Kidney epithelial cell (primary cell): ENCODE results near the gene KCTD16. TPM values are rescaled to one million over a fixed set of nuclear protein-coding genes. Genes with fewer than 3 reads are reported as not detected.

Experiments used
- DNase-seq: peaks from one replicate; pipeline ENCODE4 v3.0.0-alpha.2; 2010; ENCODE audit warnings: low read depth
- H3K27me3 ChIP-seq: 2 replicates; pipeline ENCODE4 v1.6.0; 2011; ENCODE audit warnings: low read length; ENCODE audit not compliant: control insufficient read depth, insufficient read depth
- H3K36me3 ChIP-seq: 2 replicates; pipeline ENCODE4 v1.5.1; 2011; ENCODE audit warnings: low read length; ENCODE audit not compliant: control insufficient read depth, insufficient read depth
- H3K4me3 ChIP-seq: 2 replicates; pipeline ENCODE4 v1.5.1; 2011; ENCODE audit warnings: low read depth, mild to moderate bottlenecking, control low read depth, low read length
- total RNA-seq: library from RNA; depleted of rRNA; stranded (reverse); fragments of >200 nt; gene quantifications from 2 replicates; pipeline ENCODE4 v1.2.3, GENCODE V29; 2015
- TF ChIP-seq, protein P1 (sequence below): IDR thresholded peaks from 2 replicates; pipeline ENCODE4 v1.5.1; 2011; ENCODE audit warnings: mild to moderate bottlenecking, moderate library complexity, low read length, control low read depth, inconsistent platforms; ENCODE audit not compliant: insufficient read depth, poor library complexity, severe bottlenecking

The KCTD16 gene
- total RNA-seq, 1 donor from 2014 or later, result 1.4 TPM

GRCh38 chr5:144416196-144416595 lies 245.5 kb downstream of the KCTD16 start:
- TF ChIP-seq, protein P1, sequence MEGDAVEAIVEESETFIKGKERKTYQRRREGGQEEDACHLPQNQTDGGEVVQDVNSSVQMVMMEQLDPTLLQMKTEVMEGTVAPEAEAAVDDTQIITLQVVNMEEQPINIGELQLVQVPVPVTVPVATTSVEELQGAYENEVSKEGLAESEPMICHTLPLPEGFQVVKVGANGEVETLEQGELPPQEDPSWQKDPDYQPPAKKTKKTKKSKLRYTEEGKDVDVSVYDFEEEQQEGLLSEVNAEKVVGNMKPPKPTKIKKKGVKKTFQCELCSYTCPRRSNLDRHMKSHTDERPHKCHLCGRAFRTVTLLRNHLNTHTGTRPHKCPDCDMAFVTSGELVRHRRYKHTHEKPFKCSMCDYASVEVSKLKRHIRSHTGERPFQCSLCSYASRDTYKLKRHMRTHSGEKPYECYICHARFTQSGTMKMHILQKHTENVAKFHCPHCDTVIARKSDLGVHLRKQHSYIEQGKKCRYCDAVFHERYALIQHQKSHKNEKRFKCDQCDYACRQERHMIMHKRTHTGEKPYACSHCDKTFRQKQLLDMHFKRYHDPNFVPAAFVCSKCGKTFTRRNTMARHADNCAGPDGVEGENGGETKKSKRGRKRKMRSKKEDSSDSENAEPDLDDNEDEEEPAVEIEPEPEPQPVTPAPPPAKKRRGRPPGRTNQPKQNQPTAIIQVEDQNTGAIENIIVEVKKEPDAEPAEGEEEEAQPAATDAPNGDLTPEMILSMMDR, result no peak
- H3K36me3 ChIP-seq, result no peaks in the 10 kb centered on the region
- H3K4me3 ChIP-seq, result no peak overlapping the region
- no peak for DNase-seq
- no peaks in the 10 kb centered on the region for H3K27me3 ChIP-seq

DNA sequence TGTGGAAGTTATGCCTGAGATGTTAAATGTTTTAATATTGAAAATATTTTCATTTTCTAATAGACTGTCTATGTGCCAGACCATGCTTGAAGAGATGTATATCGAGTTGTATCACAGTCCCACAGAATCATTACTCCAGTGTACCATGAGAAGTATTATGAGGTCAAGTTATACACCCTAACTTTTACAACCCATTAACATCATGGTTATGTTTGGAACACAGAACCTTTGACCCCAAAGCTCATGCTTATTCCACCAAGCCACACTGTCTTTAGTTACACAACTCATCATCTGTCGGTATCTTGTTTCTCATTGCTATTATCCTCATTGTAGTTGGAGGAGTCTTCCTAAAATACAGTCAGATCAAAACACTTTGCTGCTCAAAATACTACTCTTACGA lies 248.0 kb downstream of the KCTD16 start:
- H3K36me3 ChIP-seq, result no peaks in the 10 kb centered on the region
- DNase-seq, result no peak
- H3K4me3 ChIP-seq, result no peak overlapping the region
- TF ChIP-seq, protein P1, result no peak
- H3K27me3 ChIP-seq, result no peaks in the 10 kb centered on the region

GRCh38 chr5:144421411-144421810 lies 250.7 kb downstream of the KCTD16 start:
- no peaks in the 10 kb centered on the region for H3K36me3 ChIP-seq
- peak; percentile 48 for DNase-seq
- no peaks in the 10 kb centered on the region for H3K27me3 ChIP-seq
- TF ChIP-seq, protein P1, result no peak
- no peak overlapping the region for H3K4me3 ChIP-seq

GRCh38 chr5:144422018-144422727 lies 251.5 kb downstream of the KCTD16 start:
- Histone ChIP-seq H3K4me3 (no peak overlapping the region), H3K36me3 (no peaks in the 10 kb centered on the region), H3K27me3 (no peaks in the 10 kb centered on the region)
- TF ChIP-seq, protein P1, result no peak
- DNase-seq, result no peak

- no peaks in the 10 kb centered on the region for H3K36me3 ChIP-seq
- no peak overlapping the region for H3K4me3 ChIP-seq
- no peaks in the 10 kb centered on the region for H3K27me3 ChIP-seq
- no peak for DNase-seq
- TF ChIP-seq, protein P1, result no peak
These were observed 257.2 kb downstream of the KCTD16 start for GRCh38 chr5:144427866-144428265.

DNA sequence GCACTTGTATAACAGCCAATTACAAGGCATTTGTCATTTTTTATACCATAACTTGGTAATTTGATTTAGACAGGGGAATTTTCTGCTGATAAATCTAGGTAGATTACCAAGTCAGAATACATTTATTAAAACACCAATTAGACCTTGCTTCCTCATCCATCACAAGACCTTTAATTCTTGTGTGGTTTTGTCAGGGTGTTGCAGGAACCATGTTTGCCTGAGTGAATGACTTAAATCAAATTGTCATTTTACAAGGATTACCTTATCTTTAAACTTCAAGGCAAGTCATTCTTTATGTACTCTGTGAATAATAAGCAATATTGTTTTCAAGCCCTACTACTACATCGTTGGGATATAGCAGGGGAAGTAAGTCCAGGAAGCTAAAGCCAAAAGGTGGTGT lies 257.7 kb downstream of the KCTD16 start:
- no peak for DNase-seq
- Histone ChIP-seq H3K36me3 (no peaks in the 10 kb centered on the region), H3K4me3 (no peak overlapping the region), H3K27me3 (no peaks in the 10 kb centered on the region)
- TF ChIP-seq, protein P1, result no peak
